ENCODE measurements around the gene NUCKS1. TPM values are rescaled to one million over a fixed set of nuclear protein-coding genes. Genes with fewer than 3 reads are reported as not detected.
A peak's percentile ranks its signal among the peaks of the same experiment; 100 is the strongest.

NUCKS1 gene
- polyA plus RNA-seq (ENCODE audit: insufficient read length in 4 of 4): 100 to 1,000 TPM; 298 to 407 (median 360) TPM

DNA sequence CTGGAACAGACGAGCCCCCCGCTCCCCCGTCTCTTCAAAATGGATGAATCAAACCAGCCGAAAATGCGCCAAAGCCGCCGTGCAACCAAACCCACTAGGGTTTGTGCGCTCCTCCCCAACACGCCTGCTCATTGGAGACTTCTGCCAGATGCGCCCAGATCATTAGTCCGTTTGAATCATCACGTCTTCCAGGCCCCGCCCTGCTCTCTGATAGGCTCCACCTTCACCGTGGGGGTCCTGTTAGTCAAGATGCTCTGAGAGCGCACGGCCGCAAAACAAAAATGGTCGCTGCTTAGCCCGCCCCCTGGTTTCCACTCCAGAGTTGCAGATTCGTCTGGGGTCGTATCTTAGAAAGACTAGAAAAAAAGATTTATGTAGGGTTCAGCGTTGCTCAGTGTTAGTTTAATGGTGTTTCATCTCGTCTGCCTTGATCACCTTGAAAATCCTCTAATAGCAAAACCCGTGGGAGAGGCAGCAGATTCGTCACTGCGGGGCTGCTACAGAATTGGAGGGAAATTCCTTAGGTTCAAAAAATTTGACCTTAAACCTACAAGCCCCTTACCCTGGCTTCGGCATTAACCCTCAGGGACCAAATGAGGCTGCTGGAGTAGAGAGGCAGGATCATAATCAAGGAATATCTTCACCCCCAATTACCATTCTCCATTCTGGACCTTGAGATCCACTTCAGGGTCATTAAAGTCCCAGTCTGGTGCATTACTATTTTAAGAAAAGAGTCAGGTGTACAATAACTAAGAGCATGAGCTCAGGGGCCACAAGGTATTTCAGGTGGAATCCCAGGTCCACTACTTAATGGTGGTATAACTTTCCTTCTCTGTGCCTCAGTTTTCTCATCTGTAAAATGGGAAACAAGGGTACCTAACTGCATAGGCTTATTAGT is at the start of gene NUCKS1:
NUCKS1 (minus strand) TSS at position 45 of the 898 bp plus-strand sequence. CDS start 209 bp downstream, outside the sequence.
- DNase-seq (ENCODE audit: low read depth in 4 of 4, low spot score in 3 of 4): peak; percentile 93 to 97 (median 96)

- DNase-seq (ENCODE audit: low read depth in 4 of 4, low spot score in 3 of 4): no peak
These were observed 48.6 kb upstream of the NUCKS1 start for GRCh38 chr1:205798577-205798976.

DNA sequence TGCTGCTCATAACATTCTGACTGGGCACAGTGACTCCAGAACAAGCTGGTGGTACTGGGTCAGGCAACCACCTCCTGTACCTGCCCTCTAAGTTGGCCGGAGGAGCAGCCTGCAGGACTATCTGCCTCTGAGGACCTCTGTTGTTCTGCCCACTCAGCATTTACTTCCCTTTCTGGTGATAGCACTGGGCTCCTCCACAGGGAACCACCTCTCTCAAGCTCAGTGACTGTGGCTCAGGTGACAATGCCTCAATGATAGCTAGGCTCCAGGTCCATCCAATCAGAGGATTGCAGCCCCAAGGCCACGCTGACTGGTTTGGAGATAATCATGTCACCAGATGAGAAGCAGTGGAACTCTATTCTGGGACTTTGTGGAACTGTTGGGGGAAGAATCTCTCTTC is 47.2 kb upstream of the NUCKS1 start:
- no peak for DNase-seq (ENCODE audit: low read depth in 4 of 4, low spot score in 3 of 4)

DNA sequence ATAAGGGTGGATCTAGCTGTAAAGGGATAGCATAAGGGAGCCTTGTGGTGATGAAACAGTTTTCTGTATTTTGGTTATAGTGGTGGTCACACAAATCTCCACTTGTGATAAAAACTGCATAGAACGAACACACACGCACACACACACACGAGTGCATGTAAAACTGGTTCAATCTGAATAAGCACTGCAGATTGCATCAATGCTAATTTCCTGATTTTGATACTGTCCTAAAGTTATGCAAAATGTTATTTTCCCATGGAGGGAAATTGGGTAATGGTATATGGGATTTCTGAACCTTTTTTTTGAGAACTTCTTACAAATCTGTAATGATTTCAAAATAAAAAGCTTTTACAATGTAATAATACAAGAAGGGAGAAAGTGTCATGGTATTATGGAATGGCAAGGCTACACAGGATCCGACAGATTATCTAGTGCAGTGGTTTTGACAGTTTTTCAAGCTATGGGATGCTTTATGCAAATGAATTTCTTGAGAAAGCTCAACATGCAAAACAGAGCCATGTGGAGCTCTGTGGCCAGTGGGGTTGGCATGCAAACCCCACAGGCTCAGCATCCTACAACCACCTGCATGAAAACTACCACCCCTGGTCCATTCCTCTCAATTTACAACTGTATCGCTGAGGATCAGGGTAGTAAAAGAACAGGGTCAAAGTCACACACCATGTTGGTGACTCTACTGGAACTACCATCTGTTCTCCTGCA is 44.2 kb upstream of the NUCKS1 start:
- DNase-seq (ENCODE audit: low read depth in 4 of 4, low spot score in 3 of 4): no peak

DNA sequence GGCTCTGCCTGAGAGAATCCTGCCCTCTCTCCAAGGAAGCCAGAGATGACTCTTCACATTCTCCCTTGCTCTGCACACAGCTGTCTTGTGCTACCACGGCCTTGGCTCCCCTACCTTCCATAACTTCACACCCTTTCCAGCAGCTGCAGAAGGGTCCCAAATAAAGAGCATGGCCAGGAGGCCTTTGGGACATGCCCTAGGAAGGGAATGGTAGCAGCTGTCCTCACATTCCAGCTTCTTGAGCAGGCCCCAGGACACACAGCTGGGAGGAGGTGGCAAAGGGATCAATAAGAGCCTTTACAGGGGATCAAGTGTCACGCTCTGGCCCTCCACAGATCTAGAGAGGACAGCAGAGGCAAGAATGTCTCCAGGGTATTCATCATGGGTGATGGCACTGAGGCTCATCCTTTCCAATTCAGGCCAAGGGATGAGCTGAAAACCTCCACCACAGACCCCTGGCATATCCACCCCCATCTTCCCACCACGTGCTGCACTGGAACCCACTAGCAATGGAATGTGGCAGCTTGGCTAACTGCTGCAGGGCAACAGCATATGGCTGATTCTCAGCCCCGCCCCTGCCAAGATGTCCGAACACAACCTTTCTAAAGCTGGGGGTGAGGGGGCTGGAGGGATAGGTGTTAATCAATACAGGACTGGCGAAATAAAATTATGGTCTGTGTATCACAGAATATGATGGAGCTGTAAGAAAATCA is 43.1 kb upstream of the NUCKS1 start:
- no peak for DNase-seq (ENCODE audit: low read depth in 4 of 4, low spot score in 3 of 4)

- no peak for DNase-seq (ENCODE audit: low read depth in 4 of 4, low spot score in 3 of 4)
These were observed 42.5 kb upstream of the NUCKS1 start for GRCh38 chr1:205792481-205792881.

- no peak for DNase-seq (ENCODE audit: low read depth in 4 of 4, low spot score in 3 of 4)
These were observed 41.7 kb upstream of the NUCKS1 start for GRCh38 chr1:205791568-205792180.

DNA sequence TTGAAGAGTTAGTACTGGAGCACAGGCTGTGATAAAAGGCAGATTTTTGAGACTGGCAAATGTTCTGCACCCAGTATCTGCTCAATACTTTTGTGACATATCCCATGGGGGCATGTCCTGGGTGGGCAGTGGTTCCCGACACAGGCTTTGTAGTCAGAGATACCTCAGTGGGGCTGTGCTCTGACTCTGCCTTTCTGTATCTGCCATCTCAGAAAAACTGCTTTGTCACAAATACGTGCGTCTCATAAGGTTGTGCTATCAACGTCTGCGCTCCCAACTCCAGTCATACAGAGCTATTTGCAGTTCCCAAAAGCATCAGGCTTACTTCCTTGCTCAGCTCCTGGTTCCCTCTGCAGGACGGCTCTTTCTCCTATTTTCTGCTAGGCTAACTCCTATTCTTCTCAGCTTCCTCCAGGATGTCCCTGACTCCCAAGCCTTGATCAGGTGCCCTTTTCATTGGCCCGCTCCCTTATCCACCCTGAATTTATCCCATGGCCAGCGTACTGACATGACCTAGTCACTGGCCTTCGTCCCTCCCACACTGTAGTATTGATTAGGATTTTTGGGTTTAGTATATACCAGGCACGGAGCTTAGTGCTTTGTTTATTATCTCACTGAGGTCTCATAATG is 37.4 kb upstream of the NUCKS1 start:
- DNase-seq (ENCODE audit: low read depth in 4 of 4, low spot score in 3 of 4): no peak

DNA sequence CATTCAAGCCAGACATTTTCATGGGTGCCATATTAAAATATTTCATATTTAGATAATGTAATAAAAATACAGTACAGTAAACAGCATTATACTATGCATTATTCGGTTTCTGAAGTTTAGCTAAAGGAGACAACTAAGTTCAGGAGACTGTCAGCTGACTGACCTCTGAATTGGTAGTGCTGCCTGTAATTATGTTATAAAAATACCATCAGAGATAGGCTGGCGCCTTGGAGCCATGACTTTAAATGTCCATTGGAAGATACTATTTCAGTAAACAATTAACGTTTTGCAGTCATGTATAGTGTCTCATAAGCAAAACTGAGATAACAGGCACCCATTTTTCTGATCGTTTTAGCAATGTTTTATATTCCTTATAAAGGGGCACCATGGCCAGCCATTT is 36.6 kb upstream of the NUCKS1 start:
- no peak for DNase-seq (ENCODE audit: low read depth in 4 of 4, low spot score in 3 of 4)

- DNase-seq (ENCODE audit: low read depth in 4 of 4, low spot score in 3 of 4): no peak
These were observed 35.5 kb upstream of the NUCKS1 start for GRCh38 chr1:205785446-205785845.

DNA sequence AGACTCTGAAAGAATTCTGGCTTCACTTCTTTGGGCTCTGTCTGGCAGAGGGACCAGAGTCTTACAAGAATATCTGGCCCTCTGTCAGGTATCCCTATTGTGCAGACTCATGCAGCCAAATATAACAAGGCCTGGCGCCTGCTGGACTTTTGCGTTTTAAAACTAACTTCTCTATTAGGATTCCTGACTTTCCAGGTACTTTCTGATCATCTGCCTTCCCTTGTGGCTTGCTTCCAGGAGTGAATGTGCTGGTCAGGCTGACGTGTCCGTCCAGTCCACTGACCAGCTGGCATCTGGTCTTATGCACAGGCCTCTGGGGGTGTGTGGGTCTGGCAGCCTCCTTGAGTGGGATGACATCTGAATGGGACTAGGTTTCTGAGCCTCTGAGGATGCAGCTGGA is 33.9 kb upstream of the NUCKS1 start:
- no peak for DNase-seq (ENCODE audit: low read depth in 4 of 4, low spot score in 3 of 4)

GRCh38 chr1:205783433-205783795 is 33.4 kb upstream of the NUCKS1 start:
- DNase-seq (ENCODE audit: low read depth in 4 of 4, low spot score in 3 of 4): no peak

DNA sequence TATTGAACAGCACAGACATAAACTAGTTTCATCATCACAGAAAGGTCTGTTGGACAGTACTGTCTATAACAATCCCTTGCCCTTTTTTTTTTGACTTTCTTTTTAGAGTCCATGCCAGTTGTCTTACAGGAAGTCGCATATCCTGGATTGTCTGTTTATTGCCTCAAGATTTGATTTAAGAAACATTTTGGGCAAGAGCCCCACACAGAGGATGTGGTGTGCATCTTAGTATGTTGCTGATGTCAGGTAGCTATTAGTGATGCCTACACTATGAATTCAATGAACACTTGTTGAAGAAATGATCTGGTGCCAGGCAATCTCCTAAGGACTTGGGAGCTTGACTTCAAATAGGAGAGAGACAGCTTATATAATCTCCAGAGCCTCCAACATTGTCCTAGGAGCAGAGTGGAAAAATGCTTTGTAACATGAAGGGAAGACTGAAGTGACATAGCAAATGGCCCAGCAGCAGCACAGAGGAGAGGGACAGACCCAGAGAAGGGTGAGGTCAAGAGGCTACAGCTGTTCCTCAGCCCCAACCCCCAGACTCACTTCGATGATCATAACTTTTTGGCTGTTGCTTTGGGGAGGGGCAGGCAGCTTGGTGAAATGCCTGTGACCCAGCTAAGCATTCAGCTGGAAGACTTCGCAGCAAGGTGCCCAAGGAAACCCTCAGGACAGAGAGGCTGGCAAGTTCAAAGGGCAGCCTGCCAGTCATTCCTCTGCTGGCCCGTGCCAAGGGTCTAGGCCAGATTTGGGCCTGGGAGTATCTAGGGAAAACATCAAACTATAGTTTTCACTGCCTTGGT is 32.8 kb upstream of the NUCKS1 start:
- no peak for DNase-seq (ENCODE audit: low read depth in 4 of 4, low spot score in 3 of 4)

DNA sequence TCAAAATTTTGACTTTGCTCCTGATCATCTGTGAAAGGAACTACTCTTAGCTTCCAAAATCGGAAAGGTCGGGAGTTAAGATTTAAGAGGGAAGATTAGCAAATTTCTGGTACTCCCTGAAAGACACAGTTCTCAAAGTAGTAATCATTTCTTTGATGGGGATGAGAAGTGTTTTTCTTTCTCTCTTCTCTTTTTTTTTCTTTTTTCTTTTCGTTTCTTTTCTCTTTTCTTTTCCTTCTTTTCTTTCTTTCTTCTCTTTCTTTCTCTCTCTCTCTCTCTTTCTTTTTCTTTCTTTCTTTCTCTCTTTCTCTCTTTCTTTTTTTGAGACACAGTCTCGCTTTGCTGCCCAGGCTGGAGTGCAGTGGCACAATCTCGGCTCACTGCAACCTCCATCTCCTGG is 30.4 kb upstream of the NUCKS1 start:
- DNase-seq (ENCODE audit: low read depth in 4 of 4, low spot score in 3 of 4): no peak

GRCh38 chr1:205777994-205778393 is 28.0 kb upstream of the NUCKS1 start:
- DNase-seq (ENCODE audit: low read depth in 4 of 4, low spot score in 3 of 4): no peak

DNA sequence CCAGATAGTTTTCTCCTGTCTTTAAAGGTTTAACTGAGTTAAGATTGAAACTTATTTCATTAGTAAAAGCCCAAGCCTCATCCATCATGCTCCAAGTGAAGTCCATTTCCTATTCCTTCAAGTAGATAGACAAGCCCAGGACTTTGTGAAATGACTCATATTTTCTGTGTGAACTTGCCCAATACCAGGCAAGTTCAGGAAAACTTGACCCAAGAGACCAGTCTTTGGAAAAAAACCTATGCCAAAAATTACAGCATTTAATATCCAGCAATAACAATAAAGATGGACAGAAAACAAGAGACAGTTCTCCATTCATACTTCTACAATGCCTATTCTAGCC is 25.7 kb upstream of the NUCKS1 start:
- no peak for DNase-seq (ENCODE audit: low read depth in 4 of 4, low spot score in 3 of 4)

DNA sequence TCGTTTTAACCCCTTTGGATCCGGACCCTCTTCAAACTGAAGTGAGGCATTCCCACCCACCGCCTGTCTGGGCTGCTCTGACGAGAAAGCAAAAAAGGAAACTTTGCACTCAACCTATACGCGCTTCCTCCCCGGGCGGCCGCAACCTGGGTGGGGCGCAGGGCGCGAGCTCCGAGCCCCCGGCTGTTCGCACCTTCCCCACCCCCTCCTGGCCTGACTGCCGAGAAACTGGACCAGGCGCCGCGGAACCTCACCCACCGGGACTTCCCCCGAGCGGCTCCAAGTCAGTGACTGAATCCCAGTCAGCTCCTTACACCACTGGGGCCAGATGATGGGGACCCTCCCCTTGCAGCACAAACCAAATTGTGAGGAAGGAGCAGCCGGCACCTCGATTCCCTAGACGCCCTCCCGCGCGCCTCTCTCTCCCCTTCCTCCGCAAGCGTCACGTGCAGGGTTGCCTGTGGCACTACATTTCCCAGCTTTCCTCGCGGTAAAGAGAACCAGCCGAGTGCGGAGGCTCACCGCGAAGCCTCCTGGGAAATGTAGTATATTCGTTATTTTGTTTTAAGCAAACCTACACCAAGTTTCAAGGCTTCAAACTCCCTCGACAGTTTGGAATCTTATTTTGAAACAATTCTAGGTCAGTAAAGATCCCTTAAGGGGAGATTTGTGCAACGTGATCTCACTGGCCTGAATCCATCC is 25.2 kb upstream of the NUCKS1 start, which contains the start of gene RAB29:
RAB29 (minus strand) TSS at position 468 of the 702 bp plus-strand sequence. CDS start 526 bp downstream, outside the sequence.
- DNase-seq (ENCODE audit: low read depth in 4 of 4, low spot score in 3 of 4): peak in 3 of 4 donors; percentile 54 to 67 (median 57)

DNA sequence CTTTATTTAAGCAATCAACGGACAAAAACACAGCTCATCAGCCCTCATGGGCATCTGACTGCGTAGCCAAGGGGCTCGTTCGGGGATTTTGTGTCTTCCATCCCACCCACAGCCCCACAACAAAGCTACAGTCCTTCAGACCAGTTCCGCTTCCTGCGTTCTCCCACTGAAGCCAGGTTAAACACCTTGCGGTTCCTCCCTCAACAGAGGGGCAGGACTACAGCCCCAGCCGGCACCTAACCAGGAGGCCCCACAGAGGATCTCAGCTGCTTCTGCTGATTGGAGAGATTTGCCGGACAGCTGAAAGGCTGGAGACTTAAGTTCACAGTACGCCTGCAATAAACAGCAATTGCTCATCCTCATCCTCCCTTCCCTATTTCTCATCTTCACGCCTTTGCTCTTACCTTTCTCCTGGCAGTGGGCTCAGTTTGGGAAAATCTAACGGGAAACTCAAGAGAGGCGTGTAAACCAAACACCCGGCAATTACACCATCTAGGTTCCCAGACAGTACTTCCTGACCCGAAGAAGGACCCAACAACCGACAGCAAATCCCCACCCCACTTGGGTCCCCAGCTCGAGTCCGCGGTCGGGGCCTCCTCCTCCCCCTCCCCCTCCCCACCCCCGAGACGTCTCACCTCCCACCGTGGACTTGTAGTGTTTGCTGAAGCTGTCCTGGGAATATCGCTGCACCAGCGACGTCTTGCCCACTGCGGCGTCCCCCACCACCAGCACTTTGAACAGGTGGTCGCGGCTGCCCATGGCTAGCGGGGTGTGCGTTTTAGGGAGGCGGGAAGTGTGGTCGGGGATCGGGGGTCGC is 24.4 kb upstream of the NUCKS1 start:
- DNase-seq (ENCODE audit: low read depth in 4 of 4, low spot score in 3 of 4): no peak

All from left renal pelvis (tissue), 4 donors.